Testis (tissue), 3 donors: Measurements from ENCODE around the gene DIAPH1. TPM values are rescaled to one million over a fixed set of nuclear protein-coding genes. Genes with fewer than 3 reads are reported as not detected.

Source experiments
- DNase-seq: peaks from one replicate; pipeline ENCODE4 v3.0.0-alpha.2; 2019
- H3K27ac ChIP-seq, 2 donors: fragments of 200-600 bp; sonication (generic); one replicate each; pipeline ENCODE4 v1.5.1; 2019
- H3K27me3 ChIP-seq: fragments of 200-600 bp; sonication (generic); one replicate; pipeline ENCODE4 v1.5.1; 2019
- H3K36me3 ChIP-seq: fragments of 200-600 bp; sonication (generic); one replicate; pipeline ENCODE4 v1.5.1; 2017; ENCODE audit warnings: low read depth; ENCODE audit errors: missing control alignments
- H3K4me1 ChIP-seq: fragments of 200-600 bp; sonication (generic); one replicate; pipeline ENCODE4 v1.5.1; 2019
- H3K4me3 ChIP-seq, 2 donors: fragments of 200-600 bp; sonication (generic); one replicate each; pipeline ENCODE4 v1.5.1; 2017 to 2019
- H3K9me3 ChIP-seq: fragments of 200-600 bp; sonication (generic); one replicate; pipeline ENCODE4 v1.5.1; 2017
- CTCF ChIP-seq, 3 experiments: fragments of 450-650 bp in 2 of 3; fragments of 200-600 bp in 1 of 3; sonication (generic) in 1 of 3; IDR thresholded peaks; one replicate each; pipeline ENCODE4 v1.5.1; 2016 to 2019; ENCODE audit warnings: antibody characterized with exemption in 3 of 3, mild to moderate bottlenecking in 2 of 3, moderate library complexity in 1 of 3
- POLR2A ChIP-seq: fragments of 450-650 bp; IDR thresholded peaks from one replicate; pipeline ENCODE4 v1.6.1; 2017; ENCODE audit warnings: antibody characterized with exemption, mild to moderate bottlenecking, moderate library complexity
- WGBS, 2 donors: methylation state at CpG; one replicate each; pipeline ENCODE4 v1.1.5; 2018; 5-methylcytosine and 5-hydroxymethylcytosine counted together
- intact Hi-C: fragments of 100-400 bp; cut with DNase I; formaldehyde crosslinking; loops from one replicate; pipeline ENCODE4 v1.15.1; 2023; ENCODE audit warnings: low total_unique reads
- polyA plus RNA-seq: library from polyadenylated mRNA; stranded (reverse); fragments of 350-450 nt; fragmentation: Illumina TruSeq; extraction: RNeasy Lipid Tissue Mini Kit (QIAGEN cat#74804); gene quantifications from one replicate; pipeline ENCODE4 v1.2.3, GENCODE V29; 2014; ENCODE audit warnings: low read depth, low replicate concordance; ENCODE audit not compliant: insufficient read depth
- total RNA-seq, 2 donors: library from RNA; depleted of rRNA; stranded (reverse); fragments of >200 nt; gene quantifications; one replicate each; pipeline ENCODE4 v1.2.3, GENCODE V29; 2016

The DIAPH1 gene
- total and polyA plus RNA-seq, 3 donors from 2014 or later = 53.7 to 77.5 (median 58.2) TPM

GRCh38 chr5:141598391-141599345 is 20.1 kb downstream of the DIAPH1 start:
- intact Hi-C loops = no loop called here
- Histone ChIP-seq H3K36me3 (no peaks in the 10 kb centered on the region), H3K4me1 (no peaks in the 10 kb centered on the region), H3K27ac (no peak overlapping the region), H3K27me3 (no peaks in the 10 kb centered on the region), H3K9me3 (no peaks in the 10 kb centered on the region), H3K4me3 (no peak overlapping the region)
- WGBS, 2 donors = 78 to 80% methylated on average over 3 of the region's 3 CpGs
- DNase-seq = no peak
- no peak for TF ChIP-seq CTCF (IDR thresholded peaks at IDR 0.05)
- no peak for TF ChIP-seq POLR2A

GRCh38 chr5:141597814-141598213 is 21.0 kb downstream of the DIAPH1 start:
- no peaks in the 10 kb centered on the region for H3K4me1 ChIP-seq
- TF ChIP-seq CTCF (IDR thresholded peaks at IDR 0.05) = no peak
- TF ChIP-seq POLR2A = no peak
- no peak overlapping the region for H3K27ac ChIP-seq
- no peaks in the 10 kb centered on the region for H3K27me3 ChIP-seq
- no peaks in the 10 kb centered on the region for H3K36me3 ChIP-seq
- DNase-seq = no peak
- H3K4me3 ChIP-seq = no peak overlapping the region
- intact Hi-C loops = no loop called here
- no peaks in the 10 kb centered on the region for H3K9me3 ChIP-seq
- WGBS, 2 donors = 95 to 99% methylated on average over 2 of the region's 2 CpGs

- TF ChIP-seq POLR2A (no peak), CTCF (IDR thresholded peaks at IDR 0.05) (no peak)
- 86 to 94% methylated on average over 2 of the region's 2 CpGs for WGBS, 2 donors
- H3K36me3 ChIP-seq = no peaks in the 10 kb centered on the region
Measured at GRCh38 chr5:141597394-141597793, 21.4 kb downstream of the DIAPH1 start.

GRCh38 chr5:141596867-141597266 is 21.9 kb downstream of the DIAPH1 start:
- H3K9me3 ChIP-seq = no peaks in the 10 kb centered on the region
- TF ChIP-seq CTCF (IDR thresholded peaks at IDR 0.05) (no peak), POLR2A (no peak)
- intact Hi-C loops = no loop called here
- no peaks in the 10 kb centered on the region for H3K27me3 ChIP-seq
- H3K4me3 ChIP-seq = no peak overlapping the region
- no peak for DNase-seq
- H3K36me3 ChIP-seq = no peaks in the 10 kb centered on the region
- WGBS, 2 donors = 97 to 98% methylated on average over 1 of the region's 1 CpG
- no peak overlapping the region for H3K27ac ChIP-seq
- no peaks in the 10 kb centered on the region for H3K4me1 ChIP-seq

More at GRCh38 chr5:141597394-141597793, 21.4 kb downstream of the DIAPH1 start:
- H3K4me1 ChIP-seq = no peaks in the 10 kb centered on the region
- no peaks in the 10 kb centered on the region for H3K9me3 ChIP-seq
- DNase-seq = no peak
- H3K27me3 ChIP-seq = no peaks in the 10 kb centered on the region
- intact Hi-C loops = no loop called here
- no peak overlapping the region for H3K27ac ChIP-seq
- H3K4me3 ChIP-seq = no peak overlapping the region
